ENCODE results near the gene CITED2. TPM values are rescaled to one million over a fixed set of nuclear protein-coding genes. Genes with fewer than 3 reads are reported as not detected.

The CITED2 gene
- polyA plus RNA-seq, 1 donor (not counting 4 experiments of a cell fraction or from before 2014, with no cell fraction given), result 25.0 TPM

- FAIRE-seq, result no peak
- H3K9ac ChIP-seq (ENCODE audit: control insufficient read depth, extremely low read depth, insufficient read depth, low read length), result no peak overlapping the region
These were observed 50.2 kb downstream of the CITED2 start for GRCh38 chr6:139324301-139324555.

DNA sequence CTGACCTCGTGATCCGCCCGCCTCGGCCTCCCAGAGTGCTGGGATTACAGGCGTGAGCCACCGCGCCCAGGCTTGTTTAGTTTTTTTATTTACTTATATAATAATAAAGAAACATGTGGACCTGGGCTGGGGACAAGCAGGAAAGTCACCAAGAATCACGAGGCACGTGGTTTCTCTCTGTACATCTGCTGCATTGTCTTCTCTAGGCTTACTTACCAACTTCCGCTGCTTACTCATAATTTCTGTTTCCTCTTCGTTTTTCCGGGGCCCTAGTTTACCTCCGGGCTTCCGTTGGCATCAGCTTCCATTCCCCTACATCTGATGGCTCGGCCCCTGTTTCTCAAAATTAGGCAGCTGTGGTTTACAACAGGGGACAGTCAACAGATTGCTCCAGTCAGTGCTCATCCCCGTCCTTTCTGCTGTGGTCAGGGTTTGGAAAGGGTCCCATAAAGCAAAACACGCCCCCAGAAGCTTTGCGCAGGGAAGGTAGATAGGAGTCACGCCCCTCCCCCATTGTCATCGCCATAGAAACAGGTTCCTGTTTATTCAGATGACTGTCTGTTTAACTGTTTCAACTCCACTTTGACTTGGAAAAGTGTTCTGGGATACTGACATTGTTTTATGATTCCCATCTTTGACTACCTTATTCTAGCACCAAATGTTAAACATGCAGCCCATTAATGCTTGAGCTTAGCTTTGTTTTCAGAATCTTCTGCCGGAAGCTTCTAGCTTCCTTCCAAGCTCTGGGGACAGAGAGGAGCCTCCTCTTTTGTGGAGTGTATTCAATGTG is 50.7 kb downstream of the CITED2 start:
- Histone ChIP-seq H2AFZ (ENCODE audit: control insufficient read depth, low read length) (no peak overlapping the region), H3K9me3 (ENCODE audit: control insufficient read depth, low read depth, low read length) (no peaks in the 10 kb centered on the region), H3K9ac (ENCODE audit: control insufficient read depth, extremely low read depth, insufficient read depth, low read length) (no peak overlapping the region), H3K4me1 (ENCODE audit: control insufficient read depth, extremely low read depth, insufficient read depth, low read length) (no peaks in the 10 kb centered on the region), H3K36me3 (ENCODE audit: control insufficient read depth in 2 of 2, extremely low read depth in 1 of 2, insufficient read depth in 2 of 2, low read length in 2 of 2) (no peaks in the 10 kb centered on the region), H3K27ac (ENCODE audit: control insufficient read depth, insufficient read depth, low read length) (no peak overlapping the region), H3K4me2 (ENCODE audit: control insufficient read depth, extremely low read depth, insufficient read depth, low read depth, low read length) (no peak overlapping the region), H3K4me3 (ENCODE audit: control insufficient read depth in 2 of 3, extremely low read depth in 1 of 3, insufficient read depth in 2 of 3, low read depth in 1 of 3, low read length in 3 of 3) (no peak overlapping the region), H3K79me2 (ENCODE audit: control insufficient read depth, insufficient read depth, low read length) (no peaks in the 10 kb centered on the region), H3K27me3 (ENCODE audit: control insufficient read depth, extremely low read depth, insufficient read depth, low read length) (no peaks in the 10 kb centered on the region), H4K20me1 (ENCODE audit: control insufficient read depth, extremely low read depth, insufficient read depth, low read length) (no peaks in the 10 kb centered on the region), H3K9me1 (ENCODE audit: control insufficient read depth, extremely low read depth, insufficient read depth, low read length) (no peaks in the 10 kb centered on the region)
- DNase-seq (ENCODE audit: low read depth, low spot score) (no peak), FAIRE-seq (no peak)
- dilution Hi-C loops (cut with MboI; ENCODE audit: extremely low pct_ligation_motif_present, low sequenced_read_pairs), result no loop called here
- TF ChIP-seq EZH2 (IDR thresholded peaks at IDR 0.05; ENCODE audit: low read length), result no peak
- TF ChIP-seq CTCF (optimal IDR thresholded peaks at IDR 0.05 in 1 of 3, IDR thresholded peaks at IDR 0.05 in 1 of 3, conservative IDR thresholded peaks at IDR 0.05 in 1 of 3; ENCODE audit: extremely low read depth in 1 of 3, insufficient read depth in 2 of 3, low read length in 3 of 3), result no peak

More at GRCh38 chr6:139324301-139324555, 50.2 kb downstream of the CITED2 start:
- Histone ChIP-seq H3K4me1 (ENCODE audit: control insufficient read depth, extremely low read depth, insufficient read depth, low read length) (no peaks in the 10 kb centered on the region), H2AFZ (ENCODE audit: control insufficient read depth, low read length) (no peak overlapping the region), H3K4me3 (ENCODE audit: control insufficient read depth in 2 of 3, extremely low read depth in 1 of 3, insufficient read depth in 2 of 3, low read depth in 1 of 3, low read length in 3 of 3) (no peak overlapping the region), H3K9me1 (ENCODE audit: control insufficient read depth, extremely low read depth, insufficient read depth, low read length) (no peaks in the 10 kb centered on the region), H3K9me3 (ENCODE audit: control insufficient read depth, low read depth, low read length) (no peaks in the 10 kb centered on the region), H3K36me3 (ENCODE audit: control insufficient read depth in 2 of 2, extremely low read depth in 1 of 2, insufficient read depth in 2 of 2, low read length in 2 of 2) (no peaks in the 10 kb centered on the region), H4K20me1 (ENCODE audit: control insufficient read depth, extremely low read depth, insufficient read depth, low read length) (no peaks in the 10 kb centered on the region), H3K27ac (ENCODE audit: control insufficient read depth, insufficient read depth, low read length) (no peak overlapping the region), H3K27me3 (ENCODE audit: control insufficient read depth, extremely low read depth, insufficient read depth, low read length) (no peaks in the 10 kb centered on the region), H3K79me2 (ENCODE audit: control insufficient read depth, insufficient read depth, low read length) (no peaks in the 10 kb centered on the region), H3K4me2 (ENCODE audit: control insufficient read depth, extremely low read depth, insufficient read depth, low read depth, low read length) (no peak overlapping the region)
- TF ChIP-seq CTCF (optimal IDR thresholded peaks at IDR 0.05 in 1 of 3, IDR thresholded peaks at IDR 0.05 in 1 of 3, conservative IDR thresholded peaks at IDR 0.05 in 1 of 3; ENCODE audit: extremely low read depth in 1 of 3, insufficient read depth in 2 of 3, low read length in 3 of 3), result no peak
- TF ChIP-seq EZH2 (IDR thresholded peaks at IDR 0.05; ENCODE audit: low read length), result no peak
- no peak for DNase-seq (ENCODE audit: low read depth, low spot score)
- dilution Hi-C loops (cut with MboI; ENCODE audit: extremely low pct_ligation_motif_present, low sequenced_read_pairs), result no loop called here

Other genes starting within 250 kb of the CITED2 start
- gene HECA, start 239.6 kb downstream of the CITED2 start, polyA plus RNA-seq, result 7.7 to 12.3 TPM (median 9.2 TPM) in 3 replicates
- 0.01 to 0.04 TPM (median 0.03 TPM) in 3 replicates for gene TXLNB, start 82.7 kb downstream of the CITED2 start, polyA plus RNA-seq